ENCODE measurements around the gene GPLD1.

GPLD1 gene

GRCh38 chr6:24501374-24501773 lies 12.0 kb upstream of the GPLD1 start:
- no peak for DNase-seq (ENCODE audit: low read depth in 3 of 3)

DNA sequence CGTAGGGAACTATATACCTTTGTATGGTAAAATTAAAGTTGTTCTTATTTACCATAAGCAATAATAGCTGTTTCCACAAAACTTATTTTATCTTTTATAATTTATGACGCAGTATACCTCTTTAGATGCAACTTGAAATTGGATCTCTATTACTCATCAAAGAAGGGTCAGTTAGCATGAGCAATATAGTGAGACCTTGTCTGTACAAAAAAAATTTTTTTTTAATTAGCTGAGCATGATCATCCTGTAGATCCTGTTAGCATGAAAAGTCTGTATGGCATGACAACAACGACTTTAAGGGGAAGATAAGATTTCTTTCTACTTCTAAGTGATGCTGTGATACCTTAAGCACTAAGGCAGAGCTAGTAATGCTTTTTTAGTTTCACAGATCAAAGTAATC lies 11.3 kb upstream of the GPLD1 start:
- DNase-seq (ENCODE audit: low read depth in 3 of 3), result no peak

DNA sequence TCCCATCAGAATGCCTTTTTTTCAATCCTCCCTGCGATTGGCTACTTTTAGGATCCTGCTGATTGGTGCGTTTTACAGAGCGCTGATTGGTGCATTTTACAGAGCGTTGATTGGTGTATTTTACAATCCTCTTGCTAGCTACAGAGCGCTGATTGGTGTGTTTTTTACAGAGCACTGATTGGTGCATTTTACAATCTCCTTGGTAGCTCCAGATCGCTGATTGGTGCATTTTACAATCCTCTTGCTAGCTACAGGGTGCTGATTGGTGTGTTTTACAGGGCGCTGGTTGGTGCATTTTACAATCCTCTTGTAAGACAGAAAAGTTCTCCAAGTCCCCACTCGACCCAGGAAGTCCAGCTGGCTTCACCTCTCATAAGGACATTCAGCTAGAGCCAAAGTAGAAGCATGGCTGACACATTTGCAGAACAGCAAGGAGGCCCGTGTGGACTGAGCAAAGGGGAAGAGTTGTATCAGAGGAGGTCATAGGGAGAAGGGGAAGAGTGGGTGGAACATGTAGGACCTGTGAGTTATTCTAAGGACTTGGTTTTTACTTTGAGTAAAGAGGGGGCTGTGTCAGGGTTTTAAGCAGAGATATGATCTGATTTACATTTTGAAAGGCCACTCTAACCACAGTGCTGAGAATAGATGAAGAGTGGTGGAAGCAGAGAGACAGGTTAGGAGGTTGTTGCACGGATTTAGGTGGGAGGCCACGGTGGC lies 8.0 kb upstream of the GPLD1 start:
- DNase-seq (ENCODE audit: low read depth in 3 of 3), result no peak

GRCh38 chr6:24494821-24495795 lies 5.7 kb upstream of the GPLD1 start, which contains the start of gene ALDH5A1:
ALDH5A1 (plus strand) TSS chr6:24494969; CDS start chr6:24494997, 28 bp downstream.
- peak; percentile 57 to 72 (median 67) for DNase-seq (ENCODE audit: low read depth in 3 of 3)

DNA sequence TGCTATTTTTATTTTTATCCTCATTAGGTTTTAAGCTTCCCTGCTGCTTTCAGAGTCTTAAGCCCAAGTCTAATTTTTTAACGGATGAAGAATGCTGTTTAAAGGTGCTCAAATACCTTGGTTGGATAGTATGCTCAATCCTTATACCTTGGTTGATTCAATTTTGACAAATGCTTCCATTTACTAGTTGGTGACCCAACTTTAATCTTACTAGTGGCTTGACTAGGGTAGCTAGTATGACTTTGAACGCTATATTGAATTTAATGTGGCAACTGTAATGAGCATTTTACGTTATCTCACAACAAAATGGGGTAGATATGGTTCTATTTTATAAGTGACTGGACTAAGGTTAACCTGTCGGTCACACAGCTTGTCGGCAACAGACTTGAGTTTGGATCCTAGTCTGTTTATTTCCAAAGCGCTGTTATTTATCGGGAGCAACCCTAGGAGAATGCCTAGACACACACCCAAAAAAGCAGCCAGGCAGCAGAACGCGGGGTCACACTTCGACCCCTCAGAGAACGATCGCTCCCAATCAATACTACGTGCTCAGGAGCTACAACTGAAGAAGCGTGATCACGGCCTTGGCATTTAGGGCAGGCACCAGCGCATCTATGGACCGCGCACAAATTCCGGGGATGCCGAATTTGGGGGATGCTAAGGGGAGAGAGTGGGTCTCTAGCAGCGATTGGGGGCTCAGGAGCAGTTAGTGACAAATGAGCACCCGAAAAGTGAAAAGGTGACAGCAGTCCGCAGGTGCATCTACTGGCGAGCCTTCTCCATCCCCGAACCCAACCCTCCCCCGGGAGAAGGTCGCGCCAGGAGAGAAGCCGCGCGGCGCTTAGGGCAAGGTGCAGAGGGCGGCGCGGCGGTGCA lies 4.8 kb upstream of the GPLD1 start:
- no peak for DNase-seq (ENCODE audit: low read depth in 3 of 3)

- DNase-seq (ENCODE audit: low read depth in 3 of 3), result no peak
Observed at GRCh38 chr6:24492475-24492874, 3.1 kb upstream of the GPLD1 start.

- no peak for DNase-seq (ENCODE audit: low read depth in 3 of 3)
Observed at GRCh38 chr6:24490948-24491347, 1.6 kb upstream of the GPLD1 start.

DNA sequence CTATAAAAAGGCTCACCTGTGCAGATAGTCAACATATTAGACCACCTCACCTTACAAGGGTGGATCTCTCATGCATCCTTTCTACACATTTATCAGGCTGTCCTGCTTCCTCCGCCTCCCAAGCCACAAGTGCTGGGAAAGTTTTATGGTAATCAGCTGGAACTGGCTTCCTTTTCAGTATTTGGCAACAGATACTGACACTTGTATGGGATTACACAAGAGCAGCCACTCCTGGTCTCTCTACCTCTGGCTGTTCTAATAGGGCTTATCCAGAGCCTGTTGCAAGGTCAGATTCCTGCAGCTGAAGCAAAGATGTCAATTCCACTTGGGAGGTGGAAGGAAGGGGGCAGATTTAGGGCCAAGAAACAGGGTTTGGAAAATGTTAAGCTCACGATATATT lies 503 bp upstream of the GPLD1 start:
- no peak for DNase-seq (ENCODE audit: low read depth in 3 of 3)

DNA sequence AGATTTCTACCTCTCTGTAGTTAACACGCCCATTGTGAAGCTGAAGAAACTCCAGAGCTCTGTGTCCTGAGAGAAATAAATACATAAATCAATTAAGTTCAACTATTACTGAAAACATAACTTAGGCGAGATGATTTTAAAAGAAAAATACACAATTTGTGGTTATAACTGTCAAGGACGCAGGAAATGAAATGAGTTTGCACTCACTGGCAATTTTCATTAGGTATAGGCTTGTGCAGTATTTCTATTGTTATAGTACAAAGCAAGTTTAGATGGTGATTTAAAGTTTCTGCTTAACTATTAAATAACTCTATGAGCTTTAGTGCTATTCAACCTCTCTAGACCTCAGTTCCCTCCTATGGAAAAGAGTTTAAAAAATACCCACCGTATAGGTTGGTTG lies 3.3 kb downstream of the GPLD1 start:
- DNase-seq (ENCODE audit: low read depth in 3 of 3), result no peak

- no peak for DNase-seq (ENCODE audit: low read depth in 3 of 3)
Observed at GRCh38 chr6:24484657-24485323, 4.6 kb downstream of the GPLD1 start.

GRCh38 chr6:24481449-24481848 lies 7.9 kb downstream of the GPLD1 start:
- no peak for DNase-seq (ENCODE audit: low read depth in 3 of 3)

- no peak for DNase-seq (ENCODE audit: low read depth in 3 of 3)
Observed at GRCh38 chr6:24480705-24481104, 8.7 kb downstream of the GPLD1 start.

DNA sequence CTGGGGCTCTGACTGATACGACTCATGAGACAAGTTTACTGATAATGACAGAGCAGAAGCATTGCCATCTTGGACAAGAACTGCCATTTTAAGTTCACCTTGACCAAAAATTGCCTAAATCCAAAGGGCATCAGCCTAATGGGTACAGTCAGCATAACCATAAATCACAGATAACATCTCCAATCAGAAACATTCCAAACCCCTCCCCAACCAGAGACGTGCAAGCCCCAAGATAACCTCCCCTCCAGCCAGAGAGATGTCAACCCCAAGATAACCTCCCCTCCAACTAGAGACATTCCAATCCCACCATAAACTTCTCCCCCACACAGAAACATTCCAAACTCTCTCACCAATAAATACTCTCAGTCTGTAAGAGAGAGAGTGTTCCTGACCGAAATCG lies 10.5 kb downstream of the GPLD1 start:
- no peak for DNase-seq (ENCODE audit: low read depth in 3 of 3)

- DNase-seq (ENCODE audit: low read depth in 3 of 3), result no peak
Observed at GRCh38 chr6:24477070-24477469, 12.3 kb downstream of the GPLD1 start.

- no peak for DNase-seq (ENCODE audit: low read depth in 3 of 3)
Observed at GRCh38 chr6:24476631-24477030, 12.7 kb downstream of the GPLD1 start.

DNA sequence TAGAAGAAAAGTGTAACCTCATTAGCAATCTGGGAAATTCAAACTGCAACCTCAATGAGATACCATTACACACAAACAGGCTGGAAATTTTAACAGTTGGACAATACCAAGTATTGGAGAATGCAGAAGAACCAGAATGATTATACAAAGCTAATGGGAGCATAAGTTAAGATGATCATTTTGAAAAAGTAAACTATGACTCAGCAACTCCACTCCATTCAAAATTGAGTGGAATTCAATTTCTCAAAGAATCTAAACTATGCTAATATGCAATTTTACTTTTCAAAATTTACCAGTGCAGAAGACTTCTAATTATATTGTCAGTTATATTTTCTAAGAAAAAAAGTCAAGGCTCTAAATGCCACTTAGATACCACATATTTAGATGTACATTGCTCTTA lies 17.2 kb downstream of the GPLD1 start:
- DNase-seq (ENCODE audit: low read depth in 3 of 3), result no peak

DNA sequence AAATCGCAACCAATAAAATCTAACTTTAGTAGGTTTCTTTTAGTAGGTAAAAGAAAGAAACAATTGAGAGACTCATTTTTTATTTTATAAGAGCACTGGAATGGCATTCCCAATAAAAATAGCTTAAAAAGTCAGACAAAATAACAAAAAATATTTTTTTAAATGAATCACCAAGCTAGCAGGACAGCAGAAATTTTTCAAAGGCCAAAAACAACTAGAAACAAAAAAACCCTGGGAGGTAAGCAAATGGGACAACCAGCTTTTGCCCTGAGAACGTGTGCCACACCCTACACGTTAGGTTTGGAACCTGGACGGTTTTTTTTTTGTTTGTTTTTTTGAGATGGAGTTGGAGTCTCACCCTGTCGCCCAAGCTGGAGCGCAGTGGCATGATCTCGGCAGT lies 19.6 kb downstream of the GPLD1 start:
- no peak for DNase-seq (ENCODE audit: low read depth in 3 of 3)

DNA sequence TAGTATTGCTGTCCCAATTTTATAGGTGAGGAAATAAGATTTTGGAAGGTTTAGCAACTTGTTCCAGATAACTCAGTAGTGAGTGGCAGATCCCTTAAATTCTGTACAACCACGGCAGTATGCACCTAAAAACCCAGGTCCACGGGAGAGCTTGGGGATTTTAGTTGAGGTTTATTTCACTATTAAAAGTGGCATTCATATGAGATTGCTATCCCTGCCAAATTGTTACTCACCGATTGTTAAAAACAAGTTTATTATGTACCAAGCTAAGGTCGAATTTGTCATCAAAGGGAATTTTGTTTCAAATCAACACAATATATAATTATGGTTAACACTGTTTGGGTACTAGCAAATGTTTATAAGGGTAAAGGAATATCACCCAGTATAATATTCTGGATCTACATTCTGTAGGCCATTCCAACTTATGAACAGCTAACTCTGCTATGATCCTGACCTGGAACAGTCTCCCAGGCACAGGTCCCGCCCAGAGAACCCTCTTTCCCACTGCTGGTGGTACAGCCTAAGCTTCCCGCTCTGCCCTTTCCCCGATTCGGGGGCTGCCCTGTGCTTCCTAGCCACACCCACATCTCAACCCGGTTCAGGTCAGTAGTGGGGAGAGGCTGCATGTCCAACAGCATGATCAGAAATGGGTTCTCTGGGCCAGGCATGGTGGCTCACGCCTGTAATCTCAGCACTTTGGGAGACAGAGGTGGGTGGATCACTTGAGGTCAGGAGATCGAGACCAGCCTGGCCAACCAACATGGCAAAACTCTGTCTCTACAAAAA lies 24.9 kb downstream of the GPLD1 start:
- DNase-seq (ENCODE audit: low read depth in 3 of 3), result no peak

GRCh38 chr6:24460966-24461365 lies 28.4 kb downstream of the GPLD1 start:
- no peak for DNase-seq (ENCODE audit: low read depth in 3 of 3)

DNA sequence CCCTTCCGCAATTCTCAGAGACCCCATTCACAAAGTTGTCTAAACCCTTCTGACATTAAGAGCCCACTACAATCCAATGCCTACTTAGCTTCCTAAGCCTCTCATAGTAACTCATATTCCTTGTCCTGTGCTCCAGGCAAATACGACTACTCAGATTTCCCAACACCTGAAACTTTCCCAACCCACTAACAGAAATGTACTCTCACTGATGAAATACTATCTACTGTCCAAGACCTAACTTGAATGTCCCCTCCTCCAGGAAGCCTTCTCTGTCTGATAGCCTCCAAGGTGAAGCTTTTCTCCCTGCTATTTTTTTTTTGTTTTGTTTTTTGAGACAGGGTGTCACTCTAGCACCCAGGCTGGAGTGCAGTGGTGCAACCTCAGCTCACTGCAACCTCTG lies 30.4 kb downstream of the GPLD1 start:
- no peak for DNase-seq (ENCODE audit: low read depth in 3 of 3)

DNA sequence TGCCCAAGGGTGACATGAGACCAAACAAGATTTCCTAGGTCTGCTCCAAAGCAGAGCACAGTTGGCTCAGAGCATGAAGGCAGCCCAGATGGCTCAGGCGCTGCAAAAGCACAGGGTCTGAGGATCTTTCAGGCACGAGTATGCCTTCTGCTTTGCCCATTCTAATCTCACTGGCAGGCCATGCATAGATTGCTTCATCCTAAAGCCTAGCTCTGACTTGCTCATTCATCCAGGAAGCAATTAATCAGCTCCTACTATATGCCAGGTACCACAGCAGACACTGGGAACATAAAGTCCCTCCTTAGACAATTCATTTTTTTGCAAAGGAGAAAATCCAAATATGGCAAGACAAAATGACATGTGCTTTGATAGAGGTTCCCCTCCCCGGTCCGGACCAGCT lies 31.2 kb downstream of the GPLD1 start:
- DNase-seq (ENCODE audit: low read depth in 3 of 3), result no peak
